Loucy (cell line): ENCODE data around the gene TTC23.

ENCODE experiments used
- H2AFZ ChIP-seq: fragments of 200-600 bp; sonication (generic); 2 replicates; pipeline ENCODE4 v1.6.0; 2016; ENCODE audit warnings: antibody characterized with exemption, mild to moderate bottlenecking, low read length, moderate library complexity
- H3F3A ChIP-seq: fragments of 200-600 bp; 2 replicates; pipeline ENCODE4 v1.6.0; 2016; ENCODE audit warnings: antibody characterized with exemption, low read depth, mild to moderate bottlenecking
- H3K27me3 ChIP-seq: fragments of 200-600 bp; sonication (generic); 2 replicates; pipeline ENCODE4 v1.6.1; 2014; ENCODE audit warnings: low read length, mild to moderate bottlenecking; ENCODE audit not compliant: insufficient read depth, poor library complexity, severe bottlenecking
- H3K36me3 ChIP-seq: fragments of 200-600 bp; sonication (generic); 2 replicates; pipeline ENCODE4 v1.6.1; 2016; ENCODE audit warnings: low read length; ENCODE audit not compliant: insufficient read depth
- H3K4me1 ChIP-seq: fragments of 200-600 bp; sonication (generic); 2 replicates; pipeline ENCODE4 v1.5.1; 2014; ENCODE audit warnings: low read length, mild to moderate bottlenecking; ENCODE audit not compliant: insufficient read depth, poor library complexity, severe bottlenecking
- H3K4me2 ChIP-seq: fragments of 200-600 bp; sonication (generic); 2 replicates; pipeline ENCODE4 v1.6.0; 2014; ENCODE audit warnings: antibody characterized with exemption, low read length, low read depth, mild to moderate bottlenecking; ENCODE audit not compliant: poor library complexity, severe bottlenecking
- H3K4me3 ChIP-seq: fragments of 200-600 bp; sonication (generic); 2 replicates; pipeline ENCODE4 v1.5.1; 2014; ENCODE audit warnings: low read length, mild to moderate bottlenecking, mixed read lengths; ENCODE audit not compliant: poor library complexity, severe bottlenecking
- H3K79me2 ChIP-seq: fragments of 200-600 bp; sonication (generic); 2 replicates; pipeline ENCODE4 v1.6.1; 2014; ENCODE audit warnings: low read length; ENCODE audit not compliant: insufficient read depth
- H3K9ac ChIP-seq: fragments of 200-600 bp; sonication (generic); 2 replicates; pipeline ENCODE4 v1.6.0; 2014; ENCODE audit warnings: mild to moderate bottlenecking, low read depth, low read length, moderate library complexity; ENCODE audit not compliant: poor library complexity, severe bottlenecking
- H3K9me2 ChIP-seq: fragments of 200-600 bp; sonication (generic); replicated peaks from 2 replicates; pipeline ENCODE4 v1.6.1; 2016; ENCODE audit warnings: low read depth, low read length, mixed read lengths
- H3K9me3 ChIP-seq: fragments of 200-600 bp; sonication (generic); 2 replicates; pipeline ENCODE4 v1.6.1; 2014; ENCODE audit warnings: mild to moderate bottlenecking, antibody characterized with exemption, low read length, low read depth; ENCODE audit not compliant: insufficient read depth
- H4K20me1 ChIP-seq: fragments of 200-600 bp; sonication (generic); 2 replicates; pipeline ENCODE4 v1.6.0; 2014; ENCODE audit warnings: antibody characterized with exemption, low read length, mild to moderate bottlenecking; ENCODE audit not compliant: insufficient read depth, poor library complexity, severe bottlenecking
- CTCF ChIP-seq: fragments of 200-600 bp; sonication (generic); conservative IDR thresholded peaks from 2 replicates; pipeline ENCODE4 v1.5.1; 2014; ENCODE audit warnings: mild to moderate bottlenecking, antibody characterized with exemption, low read length
- EZH2phosphoT487 ChIP-seq: fragments of 200-600 bp; IDR thresholded peaks from 2 replicates; pipeline ENCODE4 v1.6.1; 2018; ENCODE audit warnings: antibody characterized with exemption, mild to moderate bottlenecking, moderate library complexity, borderline replicate concordance

The TTC23 gene

GRCh38 chr15:99181545-99181971, 67.8 kb downstream of the TTC23 start:
- H3K79me2 ChIP-seq = no peaks in the 10 kb centered on the region

DNA sequence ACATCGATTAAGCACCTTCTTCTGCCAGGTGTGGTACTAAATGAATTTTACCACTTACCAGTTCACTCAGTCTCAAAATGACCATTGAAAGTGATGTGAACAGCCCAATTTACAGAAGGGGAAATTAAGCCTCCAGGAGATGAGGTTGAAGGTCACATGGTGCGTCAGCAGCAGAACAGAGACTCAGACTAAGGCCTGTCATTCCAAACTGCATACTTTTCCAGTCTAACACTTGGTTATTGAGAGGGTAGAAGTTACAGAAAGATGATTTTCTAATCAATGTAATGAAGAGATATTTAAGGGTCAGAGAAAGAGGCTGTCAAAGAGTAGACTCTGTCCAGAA, 68.4 kb downstream of the TTC23 start:
- TF ChIP-seq CTCF (no peak), EZH2phosphoT487 (no peak)
- H3K27me3 ChIP-seq = no peaks in the 10 kb centered on the region
- no peak overlapping the region for H3K9ac ChIP-seq
- H3K9me2 ChIP-seq = no peaks in the 10 kb centered on the region
- no peak overlapping the region for H2AFZ ChIP-seq
- no peak overlapping the region for H3K4me2 ChIP-seq
- no peaks in the 10 kb centered on the region for H4K20me1 ChIP-seq
- H3K9me3 ChIP-seq = no peaks in the 10 kb centered on the region
- no peaks in the 10 kb centered on the region for H3F3A ChIP-seq
- no peaks in the 10 kb centered on the region for H3K79me2 ChIP-seq
- H3K36me3 ChIP-seq = no peaks in the 10 kb centered on the region
- H3K4me3 ChIP-seq = no peak overlapping the region
- H3K4me1 ChIP-seq = no peaks in the 10 kb centered on the region

More at GRCh38 chr15:99181545-99181971, 67.8 kb downstream of the TTC23 start:
- H3K9me3 ChIP-seq = no peaks in the 10 kb centered on the region
- TF ChIP-seq CTCF (no peak), EZH2phosphoT487 (no peak)
- no peak overlapping the region for H2AFZ ChIP-seq
- H3K4me3 ChIP-seq = no peak overlapping the region
- no peaks in the 10 kb centered on the region for H4K20me1 ChIP-seq
- H3K9ac ChIP-seq = no peak overlapping the region
- no peaks in the 10 kb centered on the region for H3K27me3 ChIP-seq
- H3K9me2 ChIP-seq = no peaks in the 10 kb centered on the region
- H3K4me2 ChIP-seq = no peak overlapping the region
- H3F3A ChIP-seq = no peaks in the 10 kb centered on the region
- H3K36me3 ChIP-seq = no peaks in the 10 kb centered on the region
- no peaks in the 10 kb centered on the region for H3K4me1 ChIP-seq

- Histone ChIP-seq H3K79me2 (no peaks in the 10 kb centered on the region), H4K20me1 (no peaks in the 10 kb centered on the region), H3K9me3 (no peaks in the 10 kb centered on the region), H3K4me3 (no peak overlapping the region), H3K4me1 (no peaks in the 10 kb centered on the region), H3F3A (no peaks in the 10 kb centered on the region), H3K9ac (no peak overlapping the region), H3K36me3 (no peaks in the 10 kb centered on the region), H3K4me2 (no peak overlapping the region), H3K27me3 (no peaks in the 10 kb centered on the region), H3K9me2 (no peaks in the 10 kb centered on the region), H2AFZ (no peak overlapping the region)
- TF ChIP-seq CTCF = no peak
- TF ChIP-seq EZH2phosphoT487 = no peak
These were observed 69.1 kb downstream of the TTC23 start for GRCh38 chr15:99180086-99180963.
